IMR-90 (cell line): ENCODE data around the gene A1CF. TPM values are rescaled to one million over a fixed set of nuclear protein-coding genes. Genes with fewer than 3 reads are reported as not detected.

ENCODE experiments used
- ATAC-seq: fragments of 200-7000 bp; cut with Tn5 transposase; 2 replicates; pipeline ENCODE4 v1.9.1; 2020; ENCODE audit warnings: low read depth, mild to moderate bottlenecking, moderate library complexity
- BruUV-seq: library from RNA; stranded (reverse); fragments of 400-500 nt; replicated peaks from 2 replicates; lab custom pipeline; 2021; lab: Mats Ljungman, UMichigan
- CTCF ChIA-PET: fragments of 300-600 bp; formaldehyde crosslinking; extraction: SDS; loops from one replicate; lab custom pipeline; 2021; ENCODE audit warnings: antibody characterized with exemption; lab: Yijun Ruan, JAX
- POLR2A ChIA-PET: fragments of 300-600 bp; sonication (Branson Sonifier 250); formaldehyde crosslinking; loops from one replicate; lab custom pipeline; 2022; ENCODE audit warnings: antibody characterized with exemption; ENCODE audit not compliant: unreplicated experiment; lab: Charles Lee
- DNase-seq: peaks from one replicate; pipeline ENCODE4 v3.0.0; 2013
- H2AFZ ChIP-seq: replicated peaks from 2 replicates; pipeline ENCODE3; 2013; ENCODE audit warnings: low read length, mild to moderate bottlenecking; ENCODE audit not compliant: poor library complexity
- H2AK5ac ChIP-seq: 2 replicates; pipeline ENCODE4 v1.6.1; 2013; ENCODE audit warnings: low read depth, low read length, inconsistent platforms
- H2AK9ac ChIP-seq: replicated peaks from 2 replicates; pipeline ENCODE3; 2013; ENCODE audit warnings: mild to moderate bottlenecking, low read depth, low read length, moderate library complexity; ENCODE audit not compliant: poor library complexity
- H2BK120ac ChIP-seq: 2 replicates; pipeline ENCODE4 v1.6.1; 2013; ENCODE audit warnings: low read depth, low read length, inconsistent platforms
- H2BK15ac ChIP-seq: 3 replicates; pipeline ENCODE4 v1.6.1; 2013; ENCODE audit warnings: low read depth, low read length, inconsistent platforms
- H2BK20ac ChIP-seq: 2 replicates; pipeline ENCODE4 v1.6.1; 2013; ENCODE audit warnings: low read depth, mild to moderate bottlenecking, inconsistent platforms, low read length, moderate library complexity
- H2BK5ac ChIP-seq: 2 replicates; pipeline ENCODE4 v1.6.1; 2013; ENCODE audit warnings: mild to moderate bottlenecking, low read depth, low read length, inconsistent platforms; ENCODE audit not compliant: poor library complexity, severe bottlenecking
- H3K14ac ChIP-seq: replicated peaks from 2 replicates; pipeline ENCODE4 v1.6.1; 2013; ENCODE audit warnings: low read depth, low read length, inconsistent platforms
- H3K18ac ChIP-seq: 2 replicates; pipeline ENCODE4 v1.6.1; 2013; ENCODE audit warnings: low read depth, low read length, control low read depth
- H3K23ac ChIP-seq: 2 replicates; pipeline ENCODE4 v1.6.1; 2013; ENCODE audit warnings: low read depth, low read length, inconsistent platforms
- H3K27ac ChIP-seq: 2 replicates; pipeline ENCODE4 v1.5.1; 2013; ENCODE audit warnings: mild to moderate bottlenecking, control low read depth, low read length; ENCODE audit not compliant: insufficient read depth
- H3K27me3 ChIP-seq: 2 replicates; pipeline ENCODE4 v1.6.1; 2013; ENCODE audit warnings: low read length; ENCODE audit not compliant: control insufficient read depth, insufficient read depth
- H3K36me3 ChIP-seq: 2 replicates; pipeline ENCODE4 v1.6.1; 2013; ENCODE audit warnings: low read length, mixed read lengths; ENCODE audit not compliant: control insufficient read depth, insufficient read depth
- H3K4ac ChIP-seq: 2 replicates; pipeline ENCODE4 v1.6.1; 2013; ENCODE audit warnings: low read depth, low read length, inconsistent platforms
- H3K4me1 ChIP-seq: 2 replicates; pipeline ENCODE4 v1.6.1; 2013; ENCODE audit warnings: low read length, mixed read lengths; ENCODE audit not compliant: control insufficient read depth, insufficient read depth
- H3K4me2 ChIP-seq: 2 replicates; pipeline ENCODE4 v1.6.1; 2013; ENCODE audit warnings: low read depth, mild to moderate bottlenecking, control low read depth, low read length, moderate library complexity
- H3K4me3 ChIP-seq: 2 replicates; pipeline ENCODE4 v1.5.1; 2013; ENCODE audit warnings: low read depth, mild to moderate bottlenecking, control low read depth, low read length, moderate library complexity; ENCODE audit not compliant: insufficient read depth
- H3K56ac ChIP-seq: 2 replicates; pipeline ENCODE4 v1.6.1; 2013; ENCODE audit warnings: low read length, inconsistent platforms; ENCODE audit not compliant: insufficient read depth; ENCODE audit errors: extremely low read depth
- H3K79me1 ChIP-seq, 2 experiments: 2 replicates each; pipeline ENCODE4 v1.6.1; 2013; ENCODE audit warnings: low read length in 2 of 2, inconsistent platforms in 1 of 2, low read depth in 1 of 2
- H3K9ac ChIP-seq: 2 replicates; pipeline ENCODE4 v1.6.1; 2013; ENCODE audit warnings: low read depth, low read length, control low read depth
- H3K9me1 ChIP-seq: 2 replicates; pipeline ENCODE4 v1.6.1; 2013; ENCODE audit warnings: low read length, inconsistent platforms; ENCODE audit not compliant: insufficient read depth
- H3K9me3 ChIP-seq: 2 replicates; pipeline ENCODE4 v1.6.1; 2013; ENCODE audit warnings: low read length; ENCODE audit not compliant: control insufficient read depth, insufficient read depth
- H4K20me1 ChIP-seq: 2 replicates; pipeline ENCODE4 v1.6.1; 2013; ENCODE audit warnings: low read length, inconsistent platforms; ENCODE audit not compliant: insufficient read depth
- H4K5ac ChIP-seq: 2 replicates; pipeline ENCODE4 v1.6.1; 2013; ENCODE audit warnings: mild to moderate bottlenecking, low read depth, low read length, control low read depth
- H4K8ac ChIP-seq, 2 experiments: 2 replicates each; pipeline ENCODE4 v1.6.1; 2013; ENCODE audit warnings: low read depth in 2 of 2, low read length in 2 of 2, control low read depth in 1 of 2, inconsistent platforms in 1 of 2
- H4K91ac ChIP-seq: 2 replicates; pipeline ENCODE4 v1.6.1; 2013; ENCODE audit warnings: low read depth, low read length, inconsistent platforms; ENCODE audit not compliant: insufficient read depth
- BHLHE40 ChIP-seq: fragments of 150-350 bp; IDR thresholded peaks from 2 replicates; pipeline ENCODE4 v1.6.1; 2016; ENCODE audit warnings: mild to moderate bottlenecking, low read depth, low read length
- FOS ChIP-seq: fragments of 150-350 bp; IDR thresholded peaks from 2 replicates; pipeline ENCODE4 v1.6.1; 2016; ENCODE audit warnings: low read depth, low read length
- MAFK ChIP-seq: IDR thresholded peaks from 2 replicates; pipeline ENCODE4 v1.6.1; 2012; ENCODE audit warnings: low read depth, low read length, improper control_type of control experiment
- MXI1 ChIP-seq: IDR thresholded peaks from 2 replicates; pipeline ENCODE4 v1.6.1; 2012; ENCODE audit warnings: low read depth, mild to moderate bottlenecking, low read length, moderate library complexity, borderline replicate concordance
- NFE2L2 ChIP-seq: fragments of 150-350 bp; IDR thresholded peaks from 2 replicates; pipeline ENCODE4 v1.6.1; 2016; ENCODE audit warnings: low read depth, mild to moderate bottlenecking, low read length
- POLR2A ChIP-seq: IDR thresholded peaks from 2 replicates; pipeline ENCODE4 v1.6.1; 2012; ENCODE audit warnings: mild to moderate bottlenecking, low read depth, low read length
- RAD21 ChIP-seq: IDR thresholded peaks from 2 replicates; pipeline ENCODE4 v1.6.1; 2012; ENCODE audit warnings: low read length, improper control_type of control experiment
- RFX5 ChIP-seq: IDR thresholded peaks from 2 replicates; pipeline ENCODE4 v1.8.0; 2012; ENCODE audit warnings: low read depth, mild to moderate bottlenecking, low read length, moderate library complexity
- SMC3 ChIP-seq: fragments of 150-350 bp; IDR thresholded peaks from 2 replicates; pipeline ENCODE4 v1.6.1; 2016; ENCODE audit warnings: low read depth, mild to moderate bottlenecking, antibody characterized with exemption, low read length, moderate library complexity
- WGBS, 2 experiments: methylation state at CpG; one replicate each; pipeline versions ENCODE4 v1.1.5 to v1.1.7; 2013; ENCODE audit warnings: missing lambda C conversion rate in 2 of 2; ENCODE audit not compliant: insufficient read length in 1 of 2; ENCODE audit errors: extremely low coverage in 2 of 2; 5-methylcytosine and 5-hydroxymethylcytosine counted together
- dilution Hi-C: fragments of 300-500 bp; cut with HindIII; formaldehyde crosslinking; loops from one replicate; pipeline ENCODE4 v1.14.3; 2018; ENCODE audit warnings: low sequenced_read_pairs; ENCODE audit not compliant: unreplicated experiment
- in situ Hi-C: fragments of 300-500 bp; cut with MboI; formaldehyde crosslinking; loops from 3 replicates; pipeline ENCODE4 v1.14.3; 2019; ENCODE audit warnings: low sequenced_read_pairs, inconsistent platforms, mixed read lengths
- intact Hi-C: fragments of 100-400 bp; cut with micrococcal nuclease; formaldehyde crosslinking; loops from 2 replicates; pipeline ENCODE4 v1.10.0; 2022
- polyA plus RNA-seq, 3 experiments: library from polyadenylated mRNA; depleted of rRNA; stranded (reverse); fragments of >200 nt; gene quantifications; 2 replicates each; pipeline ENCODE4 v1.2.3, GENCODE V29; 2012; ENCODE audit warnings: low replicate concordance in 1 of 3
- total RNA-seq: library from RNA; depleted of rRNA; stranded (reverse); fragments of >200 nt; gene quantifications from 2 replicates; pipeline ENCODE4 v1.2.3, GENCODE V29; 2012
- TF ChIP-seq, protein P1 (sequence below): conservative IDR thresholded peaks from 2 replicates; pipeline ENCODE4 v1.5.1; 2012; ENCODE audit warnings: mild to moderate bottlenecking, low read depth, low read length, improper control_type of control experiment
- TF ChIP-seq, protein P2 (sequence below): fragments of 150-350 bp; IDR thresholded peaks from 2 replicates; pipeline ENCODE4 v1.6.1; 2016; ENCODE audit warnings: low read depth, mild to moderate bottlenecking, low read length, moderate library complexity, borderline replicate concordance

The A1CF gene
- total and polyA plus RNA-seq, 2 of the 4 experiments (the other 2 are of a cell fraction): not detected

DNA sequence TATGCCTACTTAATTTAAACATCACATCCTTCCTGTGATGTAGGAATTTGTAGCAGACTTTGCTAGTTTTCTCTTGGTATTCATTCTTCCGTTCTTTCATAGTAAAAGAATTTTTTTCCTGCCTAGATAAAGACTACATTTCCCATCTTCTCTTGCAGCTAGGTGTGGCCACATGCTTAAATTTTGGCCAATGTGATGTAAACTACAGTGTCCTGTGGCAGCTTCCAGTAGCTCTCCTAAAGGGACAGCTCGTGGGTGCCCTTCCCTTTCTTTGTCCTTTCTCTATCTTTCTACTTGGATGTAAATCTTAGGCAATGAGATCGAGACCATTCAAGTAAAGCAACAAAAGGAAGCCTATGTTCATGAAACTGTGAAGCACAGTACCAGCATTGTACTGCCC lies 87.1 kb downstream of the A1CF start:
- Histone ChIP-seq H4K8ac (no peak overlapping the region), H3K23ac (no peak overlapping the region), H4K5ac (no peak overlapping the region), H2BK5ac (no peak overlapping the region), H4K91ac (no peak overlapping the region), H3K9me1 (no peaks in the 10 kb centered on the region), H3K4me1 (no peaks in the 10 kb centered on the region), H3K18ac (no peak overlapping the region), H2AK5ac (no peak overlapping the region), H3K56ac (no peak overlapping the region), H3K79me1 (no peaks in the 10 kb centered on the region), H3K14ac (no peak overlapping the region), H2BK15ac (no peak overlapping the region), H3K9ac (no peak overlapping the region), H4K20me1 (no peaks in the 10 kb centered on the region), H3K4me2 (no peak overlapping the region), H2BK20ac (no peak overlapping the region), H2BK120ac (no peak overlapping the region), H2AK9ac (no peak overlapping the region), H3K27me3 (peaks cover 8% of the 10 kb centered on the region), H3K4me3 (no peak overlapping the region), H3K36me3 (no peaks in the 10 kb centered on the region), H2AFZ (no peak overlapping the region), H3K27ac (no peak overlapping the region), H3K9me3 (no peaks in the 10 kb centered on the region), H3K4ac (no peak overlapping the region)
- no peak for DNase-seq
- BruUV-seq: no TSS peak
- ChIA-PET CTCF (no interaction called here), POLR2A (no interaction called here)
- WGBS, 2 experiments: no CpG with 5 or more reads among the region's 3 CpGs
- intact Hi-C loops: no loop called here
- TF ChIP-seq, protein P1, sequence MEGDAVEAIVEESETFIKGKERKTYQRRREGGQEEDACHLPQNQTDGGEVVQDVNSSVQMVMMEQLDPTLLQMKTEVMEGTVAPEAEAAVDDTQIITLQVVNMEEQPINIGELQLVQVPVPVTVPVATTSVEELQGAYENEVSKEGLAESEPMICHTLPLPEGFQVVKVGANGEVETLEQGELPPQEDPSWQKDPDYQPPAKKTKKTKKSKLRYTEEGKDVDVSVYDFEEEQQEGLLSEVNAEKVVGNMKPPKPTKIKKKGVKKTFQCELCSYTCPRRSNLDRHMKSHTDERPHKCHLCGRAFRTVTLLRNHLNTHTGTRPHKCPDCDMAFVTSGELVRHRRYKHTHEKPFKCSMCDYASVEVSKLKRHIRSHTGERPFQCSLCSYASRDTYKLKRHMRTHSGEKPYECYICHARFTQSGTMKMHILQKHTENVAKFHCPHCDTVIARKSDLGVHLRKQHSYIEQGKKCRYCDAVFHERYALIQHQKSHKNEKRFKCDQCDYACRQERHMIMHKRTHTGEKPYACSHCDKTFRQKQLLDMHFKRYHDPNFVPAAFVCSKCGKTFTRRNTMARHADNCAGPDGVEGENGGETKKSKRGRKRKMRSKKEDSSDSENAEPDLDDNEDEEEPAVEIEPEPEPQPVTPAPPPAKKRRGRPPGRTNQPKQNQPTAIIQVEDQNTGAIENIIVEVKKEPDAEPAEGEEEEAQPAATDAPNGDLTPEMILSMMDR: no peak
- TF ChIP-seq NFE2L2 (no peak), FOS (no peak), BHLHE40 (no peak), RFX5 (no peak), RAD21 (no peak), MXI1 (no peak), POLR2A (no peak), SMC3 (no peak), MAFK (no peak)
- TF ChIP-seq, protein P2, sequence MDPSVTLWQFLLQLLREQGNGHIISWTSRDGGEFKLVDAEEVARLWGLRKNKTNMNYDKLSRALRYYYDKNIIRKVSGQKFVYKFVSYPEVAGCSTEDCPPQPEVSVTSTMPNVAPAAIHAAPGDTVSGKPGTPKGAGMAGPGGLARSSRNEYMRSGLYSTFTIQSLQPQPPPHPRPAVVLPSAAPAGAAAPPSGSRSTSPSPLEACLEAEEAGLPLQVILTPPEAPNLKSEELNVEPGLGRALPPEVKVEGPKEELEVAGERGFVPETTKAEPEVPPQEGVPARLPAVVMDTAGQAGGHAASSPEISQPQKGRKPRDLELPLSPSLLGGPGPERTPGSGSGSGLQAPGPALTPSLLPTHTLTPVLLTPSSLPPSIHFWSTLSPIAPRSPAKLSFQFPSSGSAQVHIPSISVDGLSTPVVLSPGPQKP: no peak
- dilution Hi-C loops: no loop called here
- in situ Hi-C loops: no loop called here
- ATAC-seq: no peak
